GM12891 (cell line): ENCODE data around the gene PRPF6.
A peak's percentile ranks its signal among the peaks of the same experiment; 100 is the strongest.

Experiments
- POLR2A ChIP-seq: IDR thresholded peaks from 2 replicates; pipeline ENCODE4 v1.6.1; 2011; ENCODE audit warnings: low read depth, low read length, control low read depth
- TAF1 ChIP-seq: IDR thresholded peaks from 2 replicates; pipeline ENCODE4 v1.6.1; 2011; ENCODE audit warnings: low read depth, low read length, control low read depth

- TF ChIP-seq POLR2A (peak; percentile 61), TAF1 (no peak)
Observed at GRCh38 chr20:64036346-64037198, 55.6 kb downstream of the PRPF6 start.
